Activated naive CD8-positive, alpha-beta T cell treated with anti-CD3 and anti-CD28 coated beads for 36 hours (primary cell): ENCODE results near the gene IL4I1. TPM values are rescaled to one million over a fixed set of nuclear protein-coding genes. Genes with fewer than 3 reads are reported as not detected.

Experiments used
- DNase-seq: peaks from one replicate; pipeline ENCODE4 v3.0.0; 2021
- H3K27ac Mint-ChIP-seq: one replicate; pipeline ENCODE4 v1.8.0; 2022; ENCODE audit warnings: mild to moderate bottlenecking, moderate library complexity, mixed read lengths
- H3K27me3 Mint-ChIP-seq: one replicate; pipeline ENCODE4 v1.8.0; 2022; ENCODE audit warnings: mild to moderate bottlenecking, mixed read lengths
- H3K36me3 Mint-ChIP-seq: one replicate; pipeline ENCODE4 v1.8.0; 2021; ENCODE audit warnings: mild to moderate bottlenecking, mixed read lengths
- H3K4me1 Mint-ChIP-seq: one replicate; pipeline ENCODE4 v1.8.0; 2021; ENCODE audit warnings: mixed read lengths
- H3K4me3 Mint-ChIP-seq: one replicate; pipeline ENCODE4 v1.8.0; 2022; ENCODE audit warnings: mild to moderate bottlenecking, moderate library complexity, mixed read lengths
- H3K9me3 Mint-ChIP-seq: one replicate; pipeline ENCODE4 v1.8.0; 2022; ENCODE audit warnings: mixed read lengths
- total RNA-seq, 2 experiments: library from RNA; stranded (reverse); gene quantifications; one replicate each; pipeline ENCODE4 v1.2.3, GENCODE V29; 2021

IL4I1 gene
- total RNA-seq, 2 experiments from 2014 or later: 2.3 to 2.9 TPM

GRCh38 chr19:49872245-49873128 lies 24.2 kb downstream of the IL4I1 start:
- DNase-seq: no peak
- Mint-ChIP-seq H3K27me3 (no peaks in the 10 kb centered on the region), H3K4me1 (peaks cover 27% of the 10 kb centered on the region), H3K27ac (no peak overlapping the region), H3K4me3 (no peak overlapping the region), H3K36me3 (no peaks in the 10 kb centered on the region), H3K9me3 (no peaks in the 10 kb centered on the region)

- Mint-ChIP-seq H3K36me3 (no peaks in the 10 kb centered on the region), H3K4me1 (peaks cover 31% of the 10 kb centered on the region), H3K9me3 (no peaks in the 10 kb centered on the region), H3K27ac (no peak overlapping the region), H3K4me3 (no peak overlapping the region), H3K27me3 (no peaks in the 10 kb centered on the region)
- DNase-seq: no peak
Measured at GRCh38 chr19:49871349-49871985, 25.2 kb downstream of the IL4I1 start.

GRCh38 chr19:49870309-49870901 lies 26.3 kb downstream of the IL4I1 start:
- H3K27me3 Mint-ChIP-seq: no peaks in the 10 kb centered on the region
- H3K9me3 Mint-ChIP-seq: no peaks in the 10 kb centered on the region
- no peak for DNase-seq
- H3K27ac Mint-ChIP-seq: peak overlapping the region; percentile 73
- no peak overlapping the region for H3K4me3 Mint-ChIP-seq
- H3K4me1 Mint-ChIP-seq: peaks cover 38% of the 10 kb centered on the region
- H3K36me3 Mint-ChIP-seq: peaks cover 8% of the 10 kb centered on the region

GRCh38 chr19:49869484-49870308 lies 27.0 kb downstream of the IL4I1 start:
- Mint-ChIP-seq H3K4me1 (peaks cover 39% of the 10 kb centered on the region), H3K4me3 (no peak overlapping the region), H3K36me3 (peaks cover 15% of the 10 kb centered on the region), H3K27me3 (no peaks in the 10 kb centered on the region), H3K9me3 (no peaks in the 10 kb centered on the region), H3K27ac (peak overlapping the region; percentile 73)
- peak; percentile 89 for DNase-seq

- peaks cover 42% of the 10 kb centered on the region for H3K4me1 Mint-ChIP-seq
- no peaks in the 10 kb centered on the region for H3K9me3 Mint-ChIP-seq
- no peak overlapping the region for H3K4me3 Mint-ChIP-seq
Measured at GRCh38 chr19:49869009-49869483, 27.6 kb downstream of the IL4I1 start.

DNA sequence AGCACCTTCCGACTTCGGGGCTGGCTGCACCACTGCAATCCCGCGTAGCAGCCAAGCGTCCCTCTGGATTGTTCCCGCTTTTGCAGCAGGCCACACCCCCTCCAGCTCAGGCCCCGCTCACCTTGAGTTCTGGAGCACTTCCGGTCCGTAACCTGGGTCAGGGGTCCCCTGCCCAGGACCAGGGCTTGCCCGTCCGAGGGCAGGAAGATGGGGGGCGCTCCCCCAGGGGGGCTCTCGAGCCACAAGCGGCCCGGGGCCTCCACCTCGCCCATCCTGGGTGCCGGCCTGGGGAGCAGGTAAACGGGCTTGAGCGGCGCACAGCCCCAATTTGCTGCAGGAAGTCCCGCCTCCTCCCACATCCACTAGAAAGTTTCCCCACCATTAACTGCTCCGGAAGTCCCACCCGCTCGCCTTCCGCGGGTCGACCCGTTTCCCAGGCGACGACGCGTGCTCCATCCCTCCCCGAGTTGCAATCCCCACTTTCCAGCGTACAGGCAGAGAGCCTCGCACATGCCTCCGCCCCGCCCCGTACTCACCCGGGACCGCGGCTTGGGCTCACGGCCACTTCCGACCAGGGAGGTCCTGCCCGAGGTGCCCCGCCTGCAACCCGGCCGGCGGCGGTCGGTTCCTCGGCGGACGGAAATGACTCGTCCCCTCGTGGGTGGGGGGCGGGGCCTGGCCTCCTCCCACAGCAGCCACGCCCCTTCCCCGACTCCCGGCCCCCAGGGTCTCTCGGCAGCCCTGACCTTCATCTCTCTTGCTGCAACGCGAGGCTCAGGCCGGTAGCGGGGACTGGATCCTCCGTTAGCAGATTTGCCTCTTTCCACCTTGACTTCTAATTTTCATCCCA lies 29.5 kb downstream of the IL4I1 start, which contains the start of gene PNKP:
PNKP (minus strand) TSS at position 644 of the 850 bp plus-strand sequence; CDS start at position 272, 372 bp downstream.
- peak; percentile 86 for DNase-seq
- Mint-ChIP-seq H3K4me3 (peak within 1 kb of the TSS; percentile 98), H3K27ac (peak within 1 kb of the TSS; percentile 96), H3K4me1 (peaks cover 40% of the 10 kb centered on the region), H3K36me3 (peaks cover 19% of the 10 kb centered on the region), H3K27me3 (no peaks in the 10 kb centered on the region), H3K9me3 (no peaks in the 10 kb centered on the region)

More at GRCh38 chr19:49869009-49869483, 27.6 kb downstream of the IL4I1 start:
- Mint-ChIP-seq H3K27ac (no peak overlapping the region), H3K27me3 (no peaks in the 10 kb centered on the region), H3K36me3 (peaks cover 15% of the 10 kb centered on the region)
- DNase-seq: no peak

DNA sequence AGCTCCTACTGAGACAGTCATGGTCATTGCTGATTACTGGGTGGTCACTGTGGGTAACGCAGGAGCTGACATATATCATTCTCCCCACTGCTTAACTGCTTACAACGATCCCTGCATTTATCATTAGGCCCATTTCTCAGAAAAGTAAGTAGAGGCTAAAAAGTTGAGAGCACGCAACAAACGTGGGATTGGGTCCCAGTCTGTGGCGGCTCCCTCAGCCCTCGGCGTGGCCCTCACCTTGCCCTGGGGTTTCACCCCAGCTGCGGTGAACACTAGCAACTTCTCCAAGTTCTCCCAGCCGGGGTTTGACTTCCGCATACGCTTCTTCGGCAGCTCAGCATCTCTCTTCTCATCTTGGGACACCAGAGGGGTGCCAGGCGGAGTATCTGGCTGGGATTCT lies 31.8 kb downstream of the IL4I1 start:
- Mint-ChIP-seq H3K4me3 (no peak overlapping the region), H3K27ac (no peak overlapping the region), H3K36me3 (peaks cover 20% of the 10 kb centered on the region), H3K9me3 (no peaks in the 10 kb centered on the region), H3K4me1 (peaks cover 31% of the 10 kb centered on the region), H3K27me3 (no peaks in the 10 kb centered on the region)
- no peak for DNase-seq

- no peak overlapping the region for H3K27ac Mint-ChIP-seq
- peaks cover 31% of the 10 kb centered on the region for H3K4me1 Mint-ChIP-seq
- no peaks in the 10 kb centered on the region for H3K9me3 Mint-ChIP-seq
- no peak overlapping the region for H3K4me3 Mint-ChIP-seq
- peaks cover 20% of the 10 kb centered on the region for H3K36me3 Mint-ChIP-seq
- no peak for DNase-seq
- no peaks in the 10 kb centered on the region for H3K27me3 Mint-ChIP-seq
Measured at GRCh38 chr19:49863935-49864320, 32.8 kb downstream of the IL4I1 start.

DNA sequence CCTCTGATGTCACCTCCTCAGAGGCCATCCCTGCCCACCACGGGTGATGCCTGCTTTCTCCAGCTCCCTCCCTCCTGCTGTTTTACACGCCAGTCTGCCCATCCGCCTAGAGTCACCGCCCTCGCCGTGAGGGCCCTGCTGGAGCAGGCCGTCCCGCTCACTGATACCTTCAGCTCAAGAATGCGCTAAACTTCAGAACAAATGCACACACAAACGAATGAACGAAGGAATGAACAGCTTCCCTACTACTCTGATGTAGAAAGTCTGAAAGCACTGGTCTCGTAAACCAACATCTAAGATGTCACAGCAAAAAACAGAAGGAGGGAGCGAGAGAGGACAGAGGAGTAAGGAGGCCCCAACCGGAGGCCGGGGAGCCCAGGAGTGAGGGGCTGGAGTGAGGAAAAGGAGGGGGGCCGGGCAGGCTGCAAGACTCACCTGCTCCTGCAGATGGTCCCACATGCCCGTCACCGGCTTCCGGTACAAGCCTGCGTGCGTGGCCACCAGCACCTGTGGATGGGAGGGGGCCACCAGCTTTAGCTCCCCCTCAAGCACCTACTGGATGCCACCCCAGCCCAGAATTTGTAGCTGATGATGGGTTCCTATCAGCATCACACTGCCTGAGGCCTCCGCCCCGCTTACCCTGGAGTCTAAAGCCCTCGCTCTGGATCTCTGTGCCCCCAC lies 33.3 kb downstream of the IL4I1 start:
- DNase-seq: no peak
- Mint-ChIP-seq H3K27ac (no peak overlapping the region), H3K36me3 (peaks cover 20% of the 10 kb centered on the region), H3K27me3 (no peaks in the 10 kb centered on the region), H3K9me3 (no peaks in the 10 kb centered on the region), H3K4me3 (no peak overlapping the region), H3K4me1 (peaks cover 30% of the 10 kb centered on the region)

DNA sequence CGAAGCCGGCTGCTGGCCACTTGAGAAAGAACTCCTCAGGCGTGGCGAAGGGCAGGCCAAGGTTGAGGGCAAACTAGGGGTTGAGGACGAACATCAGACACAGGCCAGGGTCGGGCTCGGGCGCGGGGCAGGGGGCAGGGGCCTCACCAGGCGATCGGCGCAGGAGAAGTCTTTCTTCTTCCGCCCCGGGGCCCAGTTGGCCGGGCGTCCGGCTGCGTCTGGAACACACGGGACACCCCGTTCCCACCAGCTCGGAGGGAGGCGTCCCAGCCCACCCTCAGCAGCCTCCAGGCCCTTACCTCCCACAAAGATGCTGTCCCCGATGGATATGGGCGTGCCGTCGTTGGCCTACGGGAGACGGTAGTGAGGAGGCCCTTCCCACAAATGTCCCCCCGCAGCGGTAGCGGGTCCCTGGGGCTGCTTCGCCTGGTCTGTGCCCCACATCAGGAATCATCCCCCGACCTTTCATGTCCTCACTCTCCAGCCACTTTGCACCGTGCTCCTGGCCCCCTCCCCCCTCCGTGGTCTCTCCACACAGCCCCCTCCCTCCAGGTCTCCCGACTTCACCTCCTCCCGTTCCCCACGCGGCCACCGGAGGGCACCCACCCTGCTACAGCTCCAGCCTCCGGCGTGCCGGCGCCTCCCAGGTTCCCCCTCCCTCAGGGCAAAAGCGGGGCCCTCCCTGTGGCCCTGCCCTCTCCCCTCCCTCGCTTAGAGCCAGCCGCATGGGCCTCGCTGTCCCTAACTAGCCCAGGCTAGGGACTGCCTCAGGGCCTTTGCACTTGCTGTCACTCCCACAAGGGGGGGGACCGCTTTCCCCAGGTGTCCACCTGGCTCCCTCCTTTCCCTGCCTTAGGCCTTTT lies 34.1 kb downstream of the IL4I1 start:
- Mint-ChIP-seq H3K9me3 (no peaks in the 10 kb centered on the region), H3K4me3 (no peak overlapping the region), H3K4me1 (peaks cover 22% of the 10 kb centered on the region), H3K27me3 (no peaks in the 10 kb centered on the region), H3K36me3 (peaks cover 20% of the 10 kb centered on the region), H3K27ac (no peak overlapping the region)
- DNase-seq: no peak

GRCh38 chr19:49861541-49862378 lies 34.9 kb downstream of the IL4I1 start:
- H3K4me1 Mint-ChIP-seq: peaks cover 20% of the 10 kb centered on the region
- DNase-seq: no peak
- H3K27ac Mint-ChIP-seq: no peak overlapping the region
- H3K9me3 Mint-ChIP-seq: no peaks in the 10 kb centered on the region
- H3K4me3 Mint-ChIP-seq: no peak overlapping the region
- peaks cover 20% of the 10 kb centered on the region for H3K36me3 Mint-ChIP-seq
- H3K27me3 Mint-ChIP-seq: no peaks in the 10 kb centered on the region

GRCh38 chr19:49861107-49861506 lies 35.6 kb downstream of the IL4I1 start:
- Mint-ChIP-seq H3K9me3 (no peaks in the 10 kb centered on the region), H3K4me1 (peaks cover 14% of the 10 kb centered on the region), H3K36me3 (peaks cover 18% of the 10 kb centered on the region), H3K27ac (no peak overlapping the region), H3K4me3 (no peak overlapping the region), H3K27me3 (no peaks in the 10 kb centered on the region)
- DNase-seq: no peak
